Measurements from ENCODE around the gene SOCS3.

Gene SOCS3

GRCh38 chr17:78379131-78379491 is 19.2 kb upstream of the SOCS3 start:
- peaks cover 26% of the 10 kb centered on the region for H3K36me3 Mint-ChIP-seq (ENCODE audit: low read depth)
- DNase-seq = no peak
- H3K4me3 Mint-ChIP-seq = peak overlapping the region; percentile 97
- no peaks in the 10 kb centered on the region for H3K9me3 Mint-ChIP-seq
- no peaks in the 10 kb centered on the region for H3K27me3 Mint-ChIP-seq
- ATAC-seq = no peak
- H3K27ac Mint-ChIP-seq = peak overlapping the region; percentile 97
- H3K4me1 Mint-ChIP-seq = peaks cover 69% of the 10 kb centered on the region

DNA sequence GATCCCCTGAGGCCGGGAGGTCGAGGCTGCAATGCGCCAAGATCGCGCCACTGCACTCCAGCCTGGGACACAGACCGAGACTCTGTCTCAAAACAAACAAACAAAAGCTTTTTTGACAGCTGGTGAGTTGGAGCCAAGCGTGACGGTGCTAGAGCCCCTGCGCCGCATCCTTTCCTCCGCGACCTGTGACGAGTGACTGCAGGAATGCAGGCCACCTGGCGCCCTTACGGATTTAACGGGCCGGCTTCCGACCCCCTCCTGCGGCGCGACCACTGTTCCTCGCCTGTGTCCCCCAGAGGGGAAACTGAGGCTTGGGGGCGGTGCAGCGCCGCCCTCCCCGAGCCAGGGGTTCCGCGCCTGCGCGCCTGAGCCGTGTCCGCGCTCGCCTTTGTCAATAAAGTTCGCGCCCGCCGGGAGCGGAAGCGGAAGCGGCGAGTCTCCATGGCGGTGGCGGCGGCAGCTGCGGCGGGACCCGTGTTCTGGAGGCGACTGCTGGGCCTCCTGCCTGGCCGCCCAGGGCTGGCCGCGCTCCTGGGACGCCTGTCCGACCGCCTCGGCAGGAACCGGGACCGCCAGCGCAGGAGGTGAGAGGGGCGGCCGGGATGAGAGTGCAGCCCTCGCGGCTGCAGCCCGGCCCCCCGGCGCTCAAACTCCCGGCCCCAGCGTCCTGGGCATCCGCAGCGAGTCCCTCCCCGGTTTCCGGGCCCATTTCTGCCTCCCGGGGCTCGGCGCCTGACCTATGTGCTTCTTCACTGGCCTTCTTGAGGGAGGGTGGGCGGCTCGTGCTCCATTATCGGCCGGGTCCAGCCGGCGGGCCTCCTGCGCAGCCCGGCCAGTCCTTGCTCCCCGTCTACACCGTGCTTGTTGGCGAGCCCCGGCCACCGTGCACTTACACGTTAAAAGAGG is 18.6 kb upstream of the SOCS3 start, which contains the start of gene PGS1:
Gene PGS1, plus strand, starts transcription at position 425 of the 906 bp plus-strand sequence. Its CDS starts 17 bp downstream, at position 442.
- peak within 1 kb of the TSS; percentile 97 for H3K27ac Mint-ChIP-seq
- peaks cover 20% of the 10 kb centered on the region for H3K36me3 Mint-ChIP-seq (ENCODE audit: low read depth)
- H3K4me1 Mint-ChIP-seq = peaks cover 63% of the 10 kb centered on the region
- no peaks in the 10 kb centered on the region for H3K27me3 Mint-ChIP-seq
- peak within 1 kb of the TSS; percentile 97 for H3K4me3 Mint-ChIP-seq
- DNase-seq = peak; percentile 87
- H3K9me3 Mint-ChIP-seq = no peaks in the 10 kb centered on the region
- ATAC-seq = peak; percentile 33

- peaks cover 57% of the 10 kb centered on the region for H3K4me1 Mint-ChIP-seq
These were observed 18.0 kb upstream of the SOCS3 start for GRCh38 chr17:78377858-78378224.

GRCh38 chr17:78376161-78376560 is 16.3 kb upstream of the SOCS3 start:
- no peak for ATAC-seq
- H3K27ac Mint-ChIP-seq = no peak overlapping the region
- peaks cover 11% of the 10 kb centered on the region for H3K36me3 Mint-ChIP-seq (ENCODE audit: low read depth)

More at GRCh38 chr17:78377858-78378224, 18.0 kb upstream of the SOCS3 start:
- ATAC-seq (no peak), DNase-seq (no peak)
- H3K27me3 Mint-ChIP-seq = no peaks in the 10 kb centered on the region
- no peaks in the 10 kb centered on the region for H3K9me3 Mint-ChIP-seq
- H3K4me3 Mint-ChIP-seq = peak overlapping the region; percentile 97
- H3K27ac Mint-ChIP-seq = peak overlapping the region; percentile 43
- H3K36me3 Mint-ChIP-seq (ENCODE audit: low read depth) = peaks cover 16% of the 10 kb centered on the region

GRCh38 chr17:78375401-78376151 is 15.7 kb upstream of the SOCS3 start:
- peaks cover 34% of the 10 kb centered on the region for H3K4me1 Mint-ChIP-seq
- no peak overlapping the region for H3K4me3 Mint-ChIP-seq
- DNase-seq (no peak), ATAC-seq (no peak)
- H3K36me3 Mint-ChIP-seq (ENCODE audit: low read depth) = peaks cover 11% of the 10 kb centered on the region
- no peaks in the 10 kb centered on the region for H3K9me3 Mint-ChIP-seq
- no peak overlapping the region for H3K27ac Mint-ChIP-seq
- H3K27me3 Mint-ChIP-seq = no peaks in the 10 kb centered on the region

More at GRCh38 chr17:78376161-78376560, 16.3 kb upstream of the SOCS3 start:
- H3K4me1 Mint-ChIP-seq = peaks cover 40% of the 10 kb centered on the region
- H3K4me3 Mint-ChIP-seq = no peak overlapping the region
- DNase-seq = no peak
- H3K27me3 Mint-ChIP-seq = no peaks in the 10 kb centered on the region
- no peaks in the 10 kb centered on the region for H3K9me3 Mint-ChIP-seq

GRCh38 chr17:78374631-78375274 is 14.9 kb upstream of the SOCS3 start:
- peaks cover 27% of the 10 kb centered on the region for H3K4me1 Mint-ChIP-seq
- no peak for DNase-seq
- no peak overlapping the region for H3K4me3 Mint-ChIP-seq
- no peaks in the 10 kb centered on the region for H3K27me3 Mint-ChIP-seq
- ATAC-seq = no peak
- no peaks in the 10 kb centered on the region for H3K9me3 Mint-ChIP-seq
- H3K27ac Mint-ChIP-seq = no peak overlapping the region
- H3K36me3 Mint-ChIP-seq (ENCODE audit: low read depth) = peaks cover 5% of the 10 kb centered on the region

DNA sequence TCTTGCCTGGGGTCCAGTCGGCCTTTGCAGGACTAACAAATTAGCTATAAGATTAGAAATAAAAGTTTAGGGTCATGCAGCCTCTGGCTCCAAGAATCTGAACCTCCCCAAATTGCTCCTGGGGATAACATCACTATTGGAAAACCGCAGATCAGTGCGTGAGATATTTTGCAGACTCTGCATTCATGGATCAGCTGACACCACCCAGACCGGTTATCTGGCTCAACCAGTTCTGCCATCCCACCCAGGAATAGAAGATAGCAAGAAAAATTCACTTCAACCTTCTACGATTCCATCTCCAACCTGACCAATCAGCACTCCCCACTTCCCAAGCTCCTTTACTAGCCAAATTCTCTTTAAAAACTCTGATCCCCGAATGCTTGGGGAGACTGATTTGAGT is 14.3 kb upstream of the SOCS3 start:
- Mint-ChIP-seq H3K4me1 (peaks cover 25% of the 10 kb centered on the region), H3K36me3 (ENCODE audit: low read depth) (peaks cover 3% of the 10 kb centered on the region), H3K27me3 (no peaks in the 10 kb centered on the region), H3K9me3 (no peaks in the 10 kb centered on the region), H3K4me3 (no peak overlapping the region), H3K27ac (no peak overlapping the region)
- DNase-seq = no peak
- ATAC-seq = no peak

- no peak for DNase-seq
- ATAC-seq = no peak
- Mint-ChIP-seq H3K27ac (no peak overlapping the region), H3K27me3 (no peaks in the 10 kb centered on the region), H3K4me3 (no peak overlapping the region), H3K4me1 (peaks cover 17% of the 10 kb centered on the region), H3K9me3 (no peaks in the 10 kb centered on the region), H3K36me3 (ENCODE audit: low read depth) (no peaks in the 10 kb centered on the region)
These were observed 13.0 kb upstream of the SOCS3 start for GRCh38 chr17:78372841-78373240.

DNA sequence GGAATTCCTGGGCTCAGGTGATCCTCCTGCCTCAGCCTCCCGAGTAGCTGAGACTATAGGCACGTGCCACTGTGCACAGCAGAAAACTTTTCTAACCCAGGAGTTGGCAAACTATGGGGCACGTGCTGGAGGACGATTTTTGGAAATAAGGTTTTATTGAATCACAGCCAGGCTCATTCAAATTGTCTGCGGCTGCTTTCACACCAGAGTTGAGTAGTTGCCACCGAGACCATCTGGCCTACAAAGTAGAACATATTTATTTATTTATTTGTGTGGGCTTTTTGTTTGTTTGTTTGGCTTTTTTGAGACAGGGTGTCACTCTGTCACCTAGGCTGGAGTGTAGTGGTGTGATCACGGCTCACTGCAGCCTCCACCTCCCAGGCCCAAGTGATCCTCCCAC is 11.2 kb upstream of the SOCS3 start:
- H3K27ac Mint-ChIP-seq = no peak overlapping the region
- no peaks in the 10 kb centered on the region for H3K9me3 Mint-ChIP-seq
- H3K4me1 Mint-ChIP-seq = peaks cover 8% of the 10 kb centered on the region
- ATAC-seq = no peak
- H3K4me3 Mint-ChIP-seq = no peak overlapping the region
- H3K36me3 Mint-ChIP-seq (ENCODE audit: low read depth) = no peaks in the 10 kb centered on the region
- no peak for DNase-seq
- peaks cover 2% of the 10 kb centered on the region for H3K27me3 Mint-ChIP-seq

DNA sequence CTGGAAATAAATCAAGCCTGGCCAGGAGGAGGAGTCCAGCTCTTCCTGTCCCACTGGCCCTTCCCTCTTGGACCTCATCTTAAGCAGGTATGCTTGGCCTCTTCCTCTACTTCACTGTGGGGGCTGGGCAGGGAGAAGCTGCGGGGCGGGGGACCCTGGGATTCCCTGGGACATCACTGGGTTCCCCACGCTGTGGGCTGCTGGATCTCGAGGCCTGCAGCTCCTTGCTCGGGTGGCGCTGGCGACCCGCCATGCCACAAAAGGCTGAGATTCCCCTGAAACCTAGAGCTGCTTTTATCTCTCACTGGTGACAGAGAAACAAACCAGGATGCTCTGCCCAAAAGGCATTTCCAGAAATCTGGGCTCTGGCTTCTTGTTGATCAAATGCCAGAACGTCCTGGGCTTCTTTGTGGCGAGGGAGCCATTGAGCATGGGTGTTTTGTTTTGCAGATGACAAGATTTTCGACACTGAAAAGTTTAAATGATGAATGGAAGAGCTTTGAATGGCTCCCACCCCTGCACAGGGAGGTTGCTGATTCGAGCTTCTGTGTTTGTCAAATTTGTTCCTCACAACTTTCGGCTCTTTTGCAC is 10.0 kb upstream of the SOCS3 start:
- no peaks in the 10 kb centered on the region for H3K9me3 Mint-ChIP-seq
- no peak for ATAC-seq
- H3K27ac Mint-ChIP-seq = no peak overlapping the region
- DNase-seq = no peak
- H3K4me1 Mint-ChIP-seq = peaks cover 5% of the 10 kb centered on the region
- H3K4me3 Mint-ChIP-seq = no peak overlapping the region
- no peaks in the 10 kb centered on the region for H3K36me3 Mint-ChIP-seq (ENCODE audit: low read depth)
- H3K27me3 Mint-ChIP-seq = peaks cover 3% of the 10 kb centered on the region

DNA sequence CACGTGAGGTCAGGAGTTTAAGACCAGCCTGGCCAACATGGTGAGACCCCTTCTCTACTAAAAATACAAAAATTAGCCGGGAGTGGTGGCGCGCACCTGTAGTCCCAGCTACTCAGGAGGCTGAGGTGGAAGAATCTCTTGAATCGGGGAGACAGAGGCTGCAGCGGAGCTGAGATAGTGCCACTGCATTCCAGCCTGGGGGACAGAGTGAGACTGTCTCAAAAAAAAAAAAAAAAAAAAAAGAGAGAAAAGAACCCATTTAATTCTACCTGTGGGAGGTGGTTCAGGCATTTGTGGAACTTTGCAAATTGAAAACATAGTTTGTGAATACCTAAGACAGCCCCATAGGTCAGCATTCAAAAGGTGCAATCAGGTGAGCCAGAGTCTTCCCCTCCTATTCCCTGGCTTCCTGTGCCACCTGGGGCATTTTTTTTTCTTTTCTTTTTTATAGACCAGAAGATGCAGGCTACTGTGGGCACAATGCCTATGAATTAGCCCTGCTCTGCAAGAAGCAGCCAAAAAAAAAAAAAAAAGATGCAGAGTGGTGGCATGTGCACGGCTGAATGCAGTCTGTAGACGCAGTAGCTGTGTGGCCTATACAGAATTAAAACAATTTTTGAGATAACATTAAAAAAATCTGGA is 9.1 kb upstream of the SOCS3 start:
- ATAC-seq (no peak), DNase-seq (no peak)
- Mint-ChIP-seq H3K4me3 (no peak overlapping the region), H3K27me3 (peaks cover 10% of the 10 kb centered on the region), H3K36me3 (ENCODE audit: low read depth) (no peaks in the 10 kb centered on the region), H3K27ac (no peak overlapping the region), H3K4me1 (peaks cover 14% of the 10 kb centered on the region), H3K9me3 (no peaks in the 10 kb centered on the region)

- H3K27ac Mint-ChIP-seq = no peak overlapping the region
- H3K27me3 Mint-ChIP-seq = peaks cover 13% of the 10 kb centered on the region
- peaks cover 14% of the 10 kb centered on the region for H3K4me1 Mint-ChIP-seq
These were observed 8.5 kb upstream of the SOCS3 start for GRCh38 chr17:78368348-78368747.

GRCh38 chr17:78367193-78367592 is 7.3 kb upstream of the SOCS3 start:
- H3K36me3 Mint-ChIP-seq (ENCODE audit: low read depth) = no peaks in the 10 kb centered on the region
- no peak overlapping the region for H3K4me3 Mint-ChIP-seq
- H3K27me3 Mint-ChIP-seq = peaks cover 21% of the 10 kb centered on the region
- no peak for ATAC-seq
- H3K9me3 Mint-ChIP-seq = no peaks in the 10 kb centered on the region
- H3K27ac Mint-ChIP-seq = no peak overlapping the region
- no peak for DNase-seq
- peaks cover 19% of the 10 kb centered on the region for H3K4me1 Mint-ChIP-seq

More at GRCh38 chr17:78368348-78368747, 8.5 kb upstream of the SOCS3 start:
- H3K36me3 Mint-ChIP-seq (ENCODE audit: low read depth) = no peaks in the 10 kb centered on the region
- DNase-seq (no peak), ATAC-seq (no peak)
- no peak overlapping the region for H3K4me3 Mint-ChIP-seq
- no peaks in the 10 kb centered on the region for H3K9me3 Mint-ChIP-seq
